CD4-positive, alpha-beta T cell treated with Interleukin-21 for 1 hour (primary cell): ENCODE measurements around the gene USP50.
"Not testable (repeated sequence)": the region's sequence is repeated elsewhere in the genome, so short reads cannot be mapped to it uniquely, and the experiment has no call there.

Experiments
- DNase-seq: peaks from one replicate; pipeline ENCODE4 v3.0.0-alpha.2; 2020

Gene USP50

DNA sequence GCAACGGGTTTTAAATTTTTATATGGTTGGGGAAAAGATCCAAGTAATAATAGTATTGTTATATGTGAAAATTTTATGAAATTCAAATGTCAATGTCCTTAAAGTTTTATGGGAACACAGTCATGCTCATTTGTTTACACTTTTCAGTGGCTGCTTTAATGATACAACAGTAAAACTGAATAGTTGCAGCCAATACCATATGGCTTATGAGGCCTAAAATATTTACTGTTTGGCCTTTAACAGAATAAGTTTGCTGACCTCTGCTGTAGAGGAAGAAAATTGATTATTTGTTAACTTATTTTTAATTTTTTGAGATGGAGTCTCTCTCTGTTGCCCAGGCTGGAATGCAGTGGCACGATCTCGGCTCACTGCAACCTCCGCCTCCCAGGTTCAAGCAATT is 44.7 kb downstream of the USP50 start:
- DNase-seq = no peak

DNA sequence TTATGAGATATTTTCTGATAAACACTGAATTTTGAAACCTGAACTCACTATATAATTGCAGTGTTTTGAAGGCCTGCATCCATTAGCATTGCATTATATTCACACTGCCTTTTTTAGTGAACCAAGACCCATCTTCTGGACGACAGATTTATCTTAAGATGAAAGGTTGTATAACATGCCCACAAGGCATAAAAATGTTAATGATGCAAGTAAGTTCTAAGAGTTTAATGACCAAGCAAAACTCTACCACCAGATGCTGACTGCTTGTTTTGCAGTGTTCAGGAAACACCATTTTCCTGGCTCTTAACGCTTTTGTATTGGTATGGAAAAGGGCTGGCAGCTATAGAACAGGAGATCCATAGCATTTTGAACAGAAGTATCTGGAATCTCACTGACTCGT is 46.1 kb downstream of the USP50 start:
- DNase-seq = no peak

DNA sequence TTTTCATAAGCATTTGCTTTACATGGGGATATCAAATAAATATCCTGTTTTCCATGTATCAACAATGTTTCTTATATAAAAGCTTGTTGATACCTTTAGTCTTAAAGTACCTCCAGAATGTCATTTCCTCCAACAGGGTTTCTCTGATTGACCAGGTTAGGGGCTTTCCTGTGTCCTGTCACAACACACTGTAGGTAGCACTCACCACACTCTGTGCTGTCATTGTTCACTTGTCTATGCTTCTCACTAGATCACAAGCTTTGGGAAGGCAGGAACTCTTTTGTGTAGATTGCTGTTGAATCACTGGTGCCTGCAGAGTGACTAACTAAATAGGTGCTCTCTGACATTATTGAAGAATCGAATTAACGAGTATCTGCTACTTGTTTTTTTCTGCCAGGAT is 49.8 kb downstream of the USP50 start:
- no peak for DNase-seq

DNA sequence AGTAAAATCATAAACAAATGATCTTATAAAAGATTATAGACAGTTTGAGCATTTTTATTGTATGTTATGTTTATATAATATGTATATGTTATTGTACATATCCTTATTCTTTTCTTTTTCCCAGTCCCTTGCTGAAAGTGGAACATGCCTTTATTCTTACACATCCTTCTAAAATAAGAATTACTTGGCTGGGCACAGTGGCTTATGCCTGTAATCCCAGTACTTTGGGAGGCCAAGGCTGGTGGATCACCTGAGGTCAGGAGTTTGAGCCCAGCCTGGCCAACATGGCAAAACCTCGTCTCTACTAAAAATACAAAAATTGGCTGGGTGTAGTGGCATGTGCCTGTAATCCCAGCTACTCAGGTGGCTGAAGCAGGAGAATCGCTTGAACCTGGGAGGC is 51.9 kb downstream of the USP50 start:
- not testable (repeated sequence) for DNase-seq

DNA sequence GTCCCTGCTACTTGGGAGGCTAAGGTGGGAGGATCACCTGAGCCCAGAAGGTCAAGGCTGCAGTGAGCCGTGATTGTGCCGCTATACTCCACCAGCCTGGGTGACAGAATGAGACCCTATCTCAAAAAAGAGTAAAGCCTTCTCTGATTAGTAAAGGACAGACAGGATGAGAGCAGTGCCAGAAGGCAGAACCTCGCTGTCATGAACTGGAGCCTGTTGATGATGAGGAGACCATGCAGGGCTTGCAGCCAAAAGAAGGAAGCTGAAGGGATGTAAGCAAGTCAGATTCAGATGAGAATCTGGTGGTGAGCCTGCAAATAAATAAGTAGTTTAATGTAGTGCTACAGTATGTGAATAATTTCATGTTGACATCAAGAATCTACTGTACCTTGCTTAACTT is 52.8 kb downstream of the USP50 start:
- no peak for DNase-seq

DNA sequence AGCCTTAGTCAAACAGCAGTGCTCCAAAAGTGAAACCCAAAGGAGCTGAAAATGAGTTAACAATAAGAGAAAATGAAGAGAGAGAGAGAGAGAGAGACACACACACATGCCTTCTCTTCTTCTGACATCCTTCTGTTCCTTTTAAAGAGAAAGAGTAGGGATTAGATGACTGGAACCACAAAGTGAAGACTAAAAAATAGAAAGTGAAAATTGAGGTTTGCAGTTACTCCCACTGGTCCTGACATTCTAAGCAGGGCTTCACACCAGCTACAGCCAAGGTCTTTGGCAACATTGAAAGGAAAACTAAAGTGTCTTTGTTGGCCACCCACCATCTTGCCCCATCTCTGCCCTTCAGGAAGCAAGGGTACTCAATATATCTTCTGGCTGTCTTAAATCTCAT is 59.2 kb downstream of the USP50 start:
- DNase-seq = no peak

DNA sequence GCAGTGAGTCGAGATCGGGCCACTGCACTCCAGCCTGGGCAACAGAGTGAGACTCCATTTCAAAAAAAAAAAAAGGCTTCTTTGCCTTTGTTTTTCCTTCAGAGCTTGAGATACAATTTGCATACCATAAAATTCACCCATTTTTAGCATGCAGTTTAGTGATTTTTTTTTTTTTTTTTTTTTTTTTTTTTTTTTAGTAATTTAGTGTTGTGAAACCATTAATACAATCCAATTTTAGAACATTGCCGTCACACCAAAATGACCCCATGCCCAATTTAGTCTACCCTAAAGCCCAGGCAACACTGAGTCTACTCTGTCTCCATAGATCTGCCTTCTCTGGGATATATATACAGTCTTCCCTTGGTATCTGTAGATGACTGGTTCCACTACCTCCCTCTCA is 61.1 kb downstream of the USP50 start:
- DNase-seq = no peak

DNA sequence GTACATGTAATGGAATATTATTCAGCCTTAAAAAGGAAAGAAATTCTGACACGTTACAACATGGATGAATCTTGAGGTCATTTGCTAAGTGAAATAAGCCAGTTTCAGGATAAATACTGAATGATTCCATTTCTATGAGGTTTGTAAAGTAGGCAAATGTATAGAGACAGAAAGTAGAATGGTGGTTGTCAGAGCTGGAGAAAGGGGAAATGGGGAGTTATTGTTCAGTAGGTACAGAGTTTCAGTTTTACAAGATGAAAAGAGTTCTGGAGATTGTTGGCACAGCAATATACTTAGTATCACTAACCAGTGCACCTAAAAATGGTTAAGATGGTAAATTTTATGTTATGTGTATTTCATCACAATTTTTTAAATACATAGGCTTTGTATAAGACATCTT is 61.7 kb downstream of the USP50 start:
- no peak for DNase-seq

DNA sequence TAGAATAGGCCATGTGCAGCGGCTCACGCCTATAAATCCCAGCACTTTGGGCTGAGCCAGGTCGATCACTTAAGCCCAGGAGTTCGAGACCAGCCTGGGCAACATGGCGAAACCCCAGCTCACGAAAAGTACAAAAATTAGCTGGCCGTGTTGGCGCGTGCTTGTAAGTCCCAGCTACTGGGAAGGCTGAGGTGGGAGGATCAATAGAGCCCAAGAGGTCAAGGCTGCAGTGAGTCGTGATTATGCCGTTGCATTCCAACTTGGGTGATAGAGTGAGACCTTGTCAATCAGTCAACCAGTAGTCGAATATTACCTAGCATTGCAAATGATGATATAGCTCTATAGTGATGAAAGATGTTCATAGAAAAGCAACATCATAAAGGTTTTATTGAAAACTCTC is 70.3 kb downstream of the USP50 start:
- DNase-seq = no peak

DNA sequence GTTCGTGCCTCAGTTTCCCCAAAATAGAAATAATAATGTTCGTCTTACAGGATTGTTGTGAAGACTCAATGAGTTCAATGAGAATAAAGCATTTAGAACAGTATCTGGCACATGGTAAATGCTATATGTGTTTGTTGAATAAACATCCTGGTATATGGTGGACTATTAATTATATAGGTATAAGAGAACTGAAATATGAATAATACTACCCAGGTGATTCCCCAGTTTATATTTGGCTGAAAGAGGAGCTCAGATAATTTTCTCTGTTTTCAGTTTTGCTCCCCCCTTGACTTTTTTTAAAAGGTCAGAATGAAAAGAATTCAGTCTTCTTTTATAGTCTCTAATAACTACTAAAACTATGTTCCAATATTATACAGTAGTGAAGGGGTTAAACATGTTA is 75.4 kb downstream of the USP50 start:
- no peak for DNase-seq

DNA sequence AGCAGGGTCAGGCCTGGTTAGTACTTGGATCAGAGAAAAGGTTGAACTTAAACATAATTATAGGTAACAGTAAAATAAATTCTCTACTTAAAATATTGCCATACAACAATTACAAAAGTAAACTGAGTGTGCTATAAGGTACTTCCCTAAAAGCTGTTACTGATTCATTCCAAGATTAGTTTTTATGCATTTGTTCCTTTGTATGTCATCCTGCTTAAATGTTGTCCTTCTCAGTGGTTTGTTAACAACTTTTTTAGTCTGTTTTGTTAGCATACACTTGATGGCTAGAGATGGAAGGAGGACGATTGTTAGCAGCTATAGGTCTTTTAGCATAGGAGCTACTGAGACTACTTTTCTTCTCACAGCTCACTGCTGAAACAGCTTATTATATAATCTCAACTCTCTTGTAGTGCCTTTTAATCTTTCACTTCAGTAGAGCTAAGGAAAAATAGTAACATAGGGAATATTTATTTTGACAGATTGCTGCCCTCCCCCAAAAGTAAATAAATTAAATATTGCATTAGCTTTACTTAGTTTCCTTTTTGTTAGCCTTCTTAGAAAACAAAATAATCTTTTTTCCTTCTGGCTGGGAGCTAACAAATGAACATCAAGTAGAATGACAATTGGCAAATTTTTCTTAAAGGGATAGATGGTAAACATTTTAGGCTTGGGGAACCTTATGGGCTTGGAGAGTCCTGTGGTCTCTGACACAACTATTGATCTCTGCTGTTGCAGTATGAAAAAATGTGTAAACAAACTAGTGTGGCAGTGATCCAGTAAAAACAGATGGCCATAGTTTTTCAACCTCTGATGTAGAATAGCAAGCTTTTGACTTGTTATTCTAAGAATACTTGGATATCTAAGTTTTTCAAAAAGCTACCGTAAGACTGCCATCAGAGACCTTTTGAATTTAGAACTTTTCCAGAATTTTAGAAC is 82.8 kb downstream of the USP50 start:
- no peak for DNase-seq

DNA sequence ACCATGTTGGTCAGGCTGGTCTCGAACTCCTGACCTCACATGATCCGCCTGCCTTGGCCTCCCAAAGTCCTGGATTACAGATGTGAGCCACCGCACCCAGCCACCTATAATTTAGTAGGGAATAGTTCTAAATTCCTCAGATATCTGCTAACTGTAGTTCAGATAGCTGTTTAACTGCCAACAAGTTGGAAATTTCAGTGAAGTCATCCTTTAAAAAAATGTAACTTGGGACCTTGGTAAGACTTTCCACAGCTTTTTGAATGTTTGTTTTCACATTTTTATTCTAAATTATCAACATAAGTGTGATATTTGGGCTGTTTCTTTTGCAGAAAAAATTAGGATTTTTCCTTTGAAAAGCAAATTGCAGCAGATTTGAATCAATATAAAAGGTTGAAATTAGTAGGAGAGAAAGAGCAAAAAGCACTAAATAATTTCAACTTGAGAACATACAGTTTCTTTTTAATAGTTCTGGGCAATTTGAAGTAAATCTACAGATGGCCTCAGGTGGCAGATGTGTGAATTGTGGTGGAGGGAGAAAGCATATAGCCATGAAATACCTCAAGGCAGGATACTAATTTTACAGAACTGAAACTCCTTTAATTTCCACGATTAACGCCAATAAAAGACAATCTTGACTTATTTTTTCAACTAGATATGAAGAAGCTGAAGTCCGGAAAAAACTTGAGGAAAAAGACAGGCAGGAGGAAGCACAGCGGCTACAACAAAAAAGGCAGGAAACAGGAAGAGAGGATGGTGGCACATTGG is 87.9 kb downstream of the USP50 start:
- no peak for DNase-seq

DNA sequence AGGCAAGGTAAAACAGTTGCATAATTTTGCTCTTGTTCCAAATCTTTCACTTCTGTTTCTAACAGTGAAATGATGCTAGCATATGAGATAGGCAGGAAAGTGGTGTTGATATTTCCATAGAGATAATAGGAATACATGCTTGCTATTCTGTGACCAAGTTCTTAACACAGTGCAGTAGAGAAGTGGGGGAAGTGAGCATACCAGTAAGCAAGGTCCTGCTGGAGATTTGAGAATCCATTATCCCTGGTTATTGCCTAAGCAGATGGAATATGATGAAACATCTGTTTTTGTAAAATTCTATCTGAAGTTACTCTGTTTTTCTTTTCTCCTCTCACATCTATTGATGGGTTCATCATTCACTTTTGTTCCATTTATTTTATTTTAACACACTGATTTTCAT is 93.5 kb downstream of the USP50 start:
- DNase-seq = no peak
